ENCODE results near the gene TP73.
A peak's percentile ranks its signal among the peaks of the same experiment; 100 is the strongest.

Gene TP73

DNA sequence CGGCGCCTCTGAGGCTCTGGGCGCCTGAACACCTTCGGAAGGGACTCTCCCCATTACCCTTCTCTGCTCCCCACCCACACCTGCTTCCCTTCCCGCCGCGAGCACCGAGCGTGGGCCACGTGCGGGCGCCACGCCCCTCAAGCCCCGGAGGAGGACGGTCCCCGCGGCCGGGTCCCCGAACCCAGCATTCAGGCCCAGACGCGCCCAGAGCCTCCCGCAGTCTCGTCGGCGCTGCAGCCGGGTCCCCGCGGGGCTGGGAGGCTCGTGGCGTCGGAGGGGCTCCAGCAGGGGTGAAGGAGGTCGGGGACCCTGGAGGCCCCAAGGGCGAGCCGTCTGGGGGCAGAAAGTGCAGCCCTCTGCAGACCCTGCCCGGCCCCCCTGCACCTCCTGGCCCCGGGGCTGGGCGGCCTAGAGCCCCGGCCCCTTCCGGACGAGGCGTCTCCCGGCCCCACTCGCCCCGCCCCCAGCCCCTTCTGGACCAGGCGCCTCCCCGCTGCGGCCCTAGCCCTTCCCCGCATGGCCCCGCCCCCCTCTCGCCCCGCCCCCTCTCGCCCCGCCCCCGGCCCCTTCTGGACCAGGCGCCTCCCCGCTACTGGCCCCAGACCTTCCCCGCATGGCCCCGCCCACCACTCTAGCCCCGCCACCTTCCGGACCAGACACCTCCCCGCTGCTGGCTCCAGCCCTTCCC is 119.9 kb downstream of the TP73 start:
- TF ChIP-seq, protein P1, sequence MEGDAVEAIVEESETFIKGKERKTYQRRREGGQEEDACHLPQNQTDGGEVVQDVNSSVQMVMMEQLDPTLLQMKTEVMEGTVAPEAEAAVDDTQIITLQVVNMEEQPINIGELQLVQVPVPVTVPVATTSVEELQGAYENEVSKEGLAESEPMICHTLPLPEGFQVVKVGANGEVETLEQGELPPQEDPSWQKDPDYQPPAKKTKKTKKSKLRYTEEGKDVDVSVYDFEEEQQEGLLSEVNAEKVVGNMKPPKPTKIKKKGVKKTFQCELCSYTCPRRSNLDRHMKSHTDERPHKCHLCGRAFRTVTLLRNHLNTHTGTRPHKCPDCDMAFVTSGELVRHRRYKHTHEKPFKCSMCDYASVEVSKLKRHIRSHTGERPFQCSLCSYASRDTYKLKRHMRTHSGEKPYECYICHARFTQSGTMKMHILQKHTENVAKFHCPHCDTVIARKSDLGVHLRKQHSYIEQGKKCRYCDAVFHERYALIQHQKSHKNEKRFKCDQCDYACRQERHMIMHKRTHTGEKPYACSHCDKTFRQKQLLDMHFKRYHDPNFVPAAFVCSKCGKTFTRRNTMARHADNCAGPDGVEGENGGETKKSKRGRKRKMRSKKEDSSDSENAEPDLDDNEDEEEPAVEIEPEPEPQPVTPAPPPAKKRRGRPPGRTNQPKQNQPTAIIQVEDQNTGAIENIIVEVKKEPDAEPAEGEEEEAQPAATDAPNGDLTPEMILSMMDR (IDR thresholded peaks at IDR 0.05): no peak
- H3K4me3 ChIP-seq: peak overlapping the region; percentile 60 to 65
- H3K27me3 ChIP-seq: peaks cover 0 to 13% of the 10 kb centered on the region in 2 donors
- intact Hi-C loops (cut with DNase I; ENCODE audit: low total_unique reads): no loop called here
- H3K9me3 ChIP-seq: no peaks in the 10 kb centered on the region
- no peaks in the 10 kb centered on the region for H3K36me3 ChIP-seq
- peaks cover 3 to 47% (median 22%) of the 10 kb centered on the region in 4 donors for H3K4me1 ChIP-seq
- peak; percentile 87 to 93 for DNase-seq
- peak overlapping the region; percentile 82 to 83 for H3K27ac ChIP-seq

DNA sequence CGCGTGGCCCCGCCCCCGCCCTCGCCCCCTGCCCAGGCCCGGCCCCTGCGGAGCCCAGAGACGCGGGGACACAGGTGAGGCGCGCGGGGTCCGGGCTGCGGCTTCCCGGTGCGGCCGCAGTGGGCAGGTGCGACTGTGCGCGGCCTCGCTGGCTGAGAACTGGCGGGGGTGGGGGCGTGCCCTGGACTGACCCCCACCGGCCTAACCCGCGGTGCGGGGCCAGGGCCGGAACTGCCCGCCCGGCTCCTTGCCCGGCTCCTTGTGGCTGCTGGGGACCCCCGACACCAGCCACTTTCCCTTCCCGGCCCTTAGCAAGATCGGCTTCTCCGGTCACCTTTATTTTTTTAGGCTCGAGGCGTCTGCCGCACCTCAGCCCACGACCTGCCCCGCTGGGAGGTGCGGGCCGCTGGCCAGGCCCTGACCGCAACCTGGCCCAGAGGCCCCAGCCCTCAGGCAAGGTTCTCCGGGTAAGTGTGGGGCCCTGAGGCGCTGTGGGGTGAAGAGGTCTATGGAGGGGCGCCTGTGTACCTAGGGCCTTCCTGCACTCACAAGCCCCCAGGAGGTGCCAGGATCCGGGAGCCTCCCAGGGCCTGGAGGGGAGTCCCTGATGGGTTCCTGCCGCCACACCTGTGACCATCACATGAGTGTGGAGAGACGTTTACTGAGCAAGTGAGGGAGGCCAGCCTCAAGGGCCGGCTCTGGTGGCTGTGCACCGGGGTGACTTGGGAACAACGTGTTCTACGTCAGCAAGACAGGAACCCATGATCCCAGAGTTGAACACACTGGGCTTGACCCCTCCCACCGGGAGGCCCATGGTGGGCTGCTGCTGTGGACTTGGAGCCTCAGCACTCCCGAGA is 120.6 kb downstream of the TP73 start, which contains the start of gene SMIM1:
Gene SMIM1, plus strand, starts transcription at position 35 of the 857 bp plus-strand sequence. CDS start 2,625 bp downstream, outside the sequence.
- H3K4me3 ChIP-seq: peak within 1 kb of the TSS; percentile 60 to 65
- peaks cover 0 to 8% of the 10 kb centered on the region in 2 donors for H3K27me3 ChIP-seq
- TF ChIP-seq, protein P1 (IDR thresholded peaks at IDR 0.05): no peak
- no peaks in the 10 kb centered on the region for H3K36me3 ChIP-seq
- no peak for DNase-seq
- intact Hi-C loops (cut with DNase I; ENCODE audit: low total_unique reads): no loop called here
- peak within 1 kb of the TSS; percentile 82 to 83 for H3K27ac ChIP-seq
- peaks cover 3 to 47% (median 22%) of the 10 kb centered on the region in 4 donors for H3K4me1 ChIP-seq
- H3K9me3 ChIP-seq: no peaks in the 10 kb centered on the region

DNA sequence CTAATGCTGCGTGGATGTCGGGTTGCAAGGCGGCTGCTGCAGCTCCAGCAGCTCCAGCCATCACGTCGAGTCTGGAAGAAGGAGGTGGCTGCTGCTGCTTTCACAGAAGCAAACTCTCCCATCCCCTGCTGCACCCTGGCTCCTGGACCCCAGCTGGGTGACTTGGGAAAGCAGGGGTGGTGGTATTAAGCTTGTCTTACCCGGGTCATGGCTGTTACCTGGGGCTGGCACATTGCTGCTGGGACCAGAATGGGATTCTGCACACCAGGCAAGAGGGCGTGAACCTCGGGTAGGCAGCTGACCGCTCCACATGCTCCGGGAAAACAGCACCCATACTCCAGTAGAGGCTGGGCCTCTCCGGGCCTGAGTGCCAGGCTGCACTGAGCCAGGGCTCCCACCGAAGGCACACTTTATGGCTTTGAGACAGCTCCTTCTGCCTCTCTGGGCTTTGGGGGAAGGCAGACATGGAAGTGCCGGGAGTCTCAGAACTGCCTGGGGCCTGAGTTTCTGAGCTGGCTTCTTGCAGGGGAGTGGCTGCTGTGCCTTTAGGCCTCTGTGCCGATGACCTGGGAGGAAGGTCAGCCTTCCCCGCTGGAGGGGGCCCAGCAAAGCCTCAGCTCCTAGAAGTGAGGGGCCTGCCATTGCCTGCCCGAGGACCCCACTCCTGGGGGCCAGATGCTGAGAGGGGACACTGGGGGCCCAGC is 121.4 kb downstream of the TP73 start:
- H3K4me1 ChIP-seq: peaks cover 3 to 47% (median 22%) of the 10 kb centered on the region in 4 donors
- H3K36me3 ChIP-seq: peaks cover 0 to 4% (median 1%) of the 10 kb centered on the region in 3 donors
- peak overlapping the region; percentile 82 to 83 for H3K27ac ChIP-seq
- no peaks in the 10 kb centered on the region for H3K9me3 ChIP-seq
- no peak overlapping the region for H3K4me3 ChIP-seq
- peaks cover 0 to 5% of the 10 kb centered on the region in 2 donors for H3K27me3 ChIP-seq
- intact Hi-C loops (cut with DNase I; ENCODE audit: low total_unique reads): no loop called here
- TF ChIP-seq, protein P1 (IDR thresholded peaks at IDR 0.05): no peak
- no peak for DNase-seq

DNA sequence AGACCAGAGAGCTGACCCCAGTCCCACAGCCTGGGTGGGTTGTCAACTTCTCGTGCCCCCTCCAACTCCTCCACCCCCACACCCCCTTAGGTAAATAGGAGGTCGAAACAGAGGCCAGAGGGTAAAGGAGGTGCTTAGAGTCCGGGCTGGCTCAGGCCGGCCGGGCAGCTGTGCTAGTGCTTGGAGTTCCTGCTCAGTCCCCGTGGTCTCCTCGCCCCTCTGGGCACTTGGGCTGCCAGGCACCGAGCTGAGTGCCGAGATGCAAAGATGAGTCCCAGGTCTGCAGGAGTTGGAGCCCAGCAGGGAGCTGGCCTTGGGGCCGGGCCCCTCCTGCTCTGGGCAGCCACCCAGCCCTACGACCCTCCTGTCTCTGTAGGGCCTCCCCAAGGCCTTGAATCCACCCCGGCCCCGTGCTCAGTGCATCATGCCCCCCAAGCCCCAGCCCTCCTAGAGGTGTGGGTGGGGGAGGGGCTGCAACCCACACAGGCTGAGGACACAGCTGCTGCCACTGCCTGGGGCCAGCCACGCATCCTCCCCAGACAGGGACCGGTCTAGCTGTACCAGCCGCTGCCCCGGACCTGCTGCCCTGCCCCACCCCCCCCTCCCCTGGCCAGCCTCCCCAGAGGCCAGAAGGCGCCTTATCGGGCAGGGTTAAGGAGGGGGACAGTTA is 122.1 kb downstream of the TP73 start:
- TF ChIP-seq, protein P1 (IDR thresholded peaks at IDR 0.05): no peak

More for the DNA sequence above, 122.1 kb downstream of the TP73 start:
- intact Hi-C loops (cut with DNase I; ENCODE audit: low total_unique reads): no loop called here
- peaks cover 0 to 3% of the 10 kb centered on the region in 2 donors for H3K27me3 ChIP-seq
- no peak overlapping the region for H3K4me3 ChIP-seq
- H3K9me3 ChIP-seq: no peaks in the 10 kb centered on the region
- DNase-seq: no peak
- H3K27ac ChIP-seq: peak overlapping the region in 1 of 2 donors; percentile 83
- H3K4me1 ChIP-seq: peaks cover 3 to 47% (median 22%) of the 10 kb centered on the region in 4 donors
- H3K36me3 ChIP-seq: peaks cover under 1 to 11% (median 8%) of the 10 kb centered on the region in 3 donors
